Transverse colon (tissue), 4 donors: ENCODE results near the gene TMEM175. TPM values are rescaled to one million over a fixed set of nuclear protein-coding genes. Genes with fewer than 3 reads are reported as not detected.

Source experiments
- DNase-seq: peaks from one replicate; pipeline ENCODE4 v3.0.0-alpha.2; 2019
- H3K27ac ChIP-seq, 4 donors: fragments of 200-600 bp; sonication (generic); 2 replicates each; pipeline ENCODE4 v1.5.1; 2016 to 2018; ENCODE audit warnings: inconsistent platforms in 4 of 4
- H3K27me3 ChIP-seq: fragments of 200-600 bp; sonication (generic); 2 replicates; pipeline ENCODE4 v1.5.1; 2017; ENCODE audit warnings: inconsistent platforms
- H3K36me3 ChIP-seq, 4 donors: fragments of 200-600 bp; sonication (generic); 2 replicates each; pipeline ENCODE4 v1.5.1; 2017 to 2019; ENCODE audit warnings: inconsistent platforms in 4 of 4
- H3K4me1 ChIP-seq, 4 donors: fragments of 200-600 bp; sonication (generic); 2 replicates each; pipeline ENCODE4 v1.5.1; 2017 to 2020; ENCODE audit warnings: inconsistent platforms in 4 of 4
- H3K4me3 ChIP-seq, 4 donors: fragments of 200-600 bp; sonication (generic); 1 replicate in 1 of 4; 2 replicates in 3 of 4; pipeline versions ENCODE4 v1.5.1 to v1.6.1; 2017 to 2019; ENCODE audit warnings: inconsistent platforms in 4 of 4
- H3K9me3 ChIP-seq, 2 donors: fragments of 200-600 bp; sonication (generic); 2 replicates each; pipeline ENCODE4 v1.5.1; 2017 to 2019; ENCODE audit warnings: inconsistent platforms in 2 of 2
- EP300 ChIP-seq: sonication (generic); formaldehyde crosslinking; IDR thresholded peaks from one replicate; pipeline ENCODE4 v1.6.1; 2017; ENCODE audit warnings: antibody characterized with exemption, low read depth
- POLR2A ChIP-seq: fragments of 450-650 bp; IDR thresholded peaks from one replicate; pipeline ENCODE4 v1.6.1; 2016; ENCODE audit warnings: antibody characterized with exemption, mild to moderate bottlenecking, moderate library complexity
- POLR2AphosphoS5 ChIP-seq, 3 donors: sonication (generic); formaldehyde crosslinking; IDR thresholded peaks; one replicate each; pipeline ENCODE4 v1.6.1; 2016; ENCODE audit warnings: antibody characterized with exemption in 3 of 3
- WGBS, 2 donors: methylation state at CpG; one replicate each; pipeline ENCODE4 v1.1.5; 2018; ENCODE audit warnings: low coverage in 1 of 2; 5-methylcytosine and 5-hydroxymethylcytosine counted together
- in situ Hi-C, 4 donors: fragments of 200-750 bp; cut with MboI; loops; one replicate each; pipeline versions ENCODE4 v1.15.0 to v1.15.1; 2017; ENCODE audit warnings: low sequenced_read_pairs in 3 of 4, low pct_ligation_motif_present in 1 of 4, low pct_unique_long_range_greater_than_20kb in 1 of 4
- intact Hi-C: fragments of 100-400 bp; cut with DNase I; formaldehyde crosslinking; loops from one replicate; pipeline ENCODE4 v1.15.1; 2023; ENCODE audit warnings: low total_unique reads
- total RNA-seq, 4 donors: library from RNA; depleted of rRNA; stranded (reverse); fragments of >200 nt; gene quantifications; one replicate each; pipeline ENCODE4 v1.1.0, GENCODE V29; 2016
- TF ChIP-seq, protein P1 (sequence below), 5 experiments: fragments of 200-600 bp in 3 of 5; fragments of 450-650 bp in 2 of 5; sonication (generic) in 3 of 5; IDR thresholded peaks; 1 replicate in 2 of 5; 2 replicates in 3 of 5; pipeline ENCODE4 v1.5.1; 2016 to 2017; ENCODE audit warnings: antibody characterized with exemption in 5 of 5, inconsistent platforms in 3 of 5, mild to moderate bottlenecking in 2 of 5, moderate library complexity in 1 of 5

Gene TMEM175
- total RNA-seq, 4 donors from 2014 or later, result 44.0 to 116 (median 50.5) TPM

DNA sequence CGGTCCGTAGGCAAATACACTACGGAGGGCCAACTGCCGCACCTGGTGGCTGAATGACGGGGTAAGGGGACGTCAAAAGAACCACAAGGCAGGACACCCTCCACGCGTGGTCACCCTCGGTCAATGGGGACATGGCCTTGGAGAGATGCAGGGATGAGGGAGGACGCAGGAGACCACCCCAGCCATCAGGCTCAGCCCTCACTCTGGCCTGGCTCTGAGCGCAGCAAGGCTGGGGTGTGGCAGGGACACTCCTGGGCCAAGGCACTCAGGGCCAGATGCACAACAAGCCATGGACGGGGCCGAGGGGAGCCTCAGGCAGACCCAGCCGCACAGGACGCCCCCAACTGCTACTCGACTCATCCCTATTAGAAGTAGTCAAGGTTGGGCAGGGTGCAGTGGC lies 36.7 kb upstream of the TMEM175 start:
- Histone ChIP-seq H3K27me3 (no peaks in the 10 kb centered on the region), H3K27ac (no peak overlapping the region), H3K36me3 (peaks cover 0 to 26% (median 7%) of the 10 kb centered on the region in 4 donors), H3K9me3 (no peaks in the 10 kb centered on the region), H3K4me3 (no peak overlapping the region), H3K4me1 (no peaks in the 10 kb centered on the region)
- in situ Hi-C loops, result no loop called here
- no peak for DNase-seq
- intact Hi-C loops, result no loop called here
- TF ChIP-seq POLR2A, result no peak
- TF ChIP-seq, protein P1, sequence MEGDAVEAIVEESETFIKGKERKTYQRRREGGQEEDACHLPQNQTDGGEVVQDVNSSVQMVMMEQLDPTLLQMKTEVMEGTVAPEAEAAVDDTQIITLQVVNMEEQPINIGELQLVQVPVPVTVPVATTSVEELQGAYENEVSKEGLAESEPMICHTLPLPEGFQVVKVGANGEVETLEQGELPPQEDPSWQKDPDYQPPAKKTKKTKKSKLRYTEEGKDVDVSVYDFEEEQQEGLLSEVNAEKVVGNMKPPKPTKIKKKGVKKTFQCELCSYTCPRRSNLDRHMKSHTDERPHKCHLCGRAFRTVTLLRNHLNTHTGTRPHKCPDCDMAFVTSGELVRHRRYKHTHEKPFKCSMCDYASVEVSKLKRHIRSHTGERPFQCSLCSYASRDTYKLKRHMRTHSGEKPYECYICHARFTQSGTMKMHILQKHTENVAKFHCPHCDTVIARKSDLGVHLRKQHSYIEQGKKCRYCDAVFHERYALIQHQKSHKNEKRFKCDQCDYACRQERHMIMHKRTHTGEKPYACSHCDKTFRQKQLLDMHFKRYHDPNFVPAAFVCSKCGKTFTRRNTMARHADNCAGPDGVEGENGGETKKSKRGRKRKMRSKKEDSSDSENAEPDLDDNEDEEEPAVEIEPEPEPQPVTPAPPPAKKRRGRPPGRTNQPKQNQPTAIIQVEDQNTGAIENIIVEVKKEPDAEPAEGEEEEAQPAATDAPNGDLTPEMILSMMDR (IDR thresholded peaks at IDR 0.05), result no peak
- TF ChIP-seq POLR2AphosphoS5 (IDR thresholded peaks at IDR 0.05), result no peak
- TF ChIP-seq EP300, result no peak
- 91% methylated on average over 16 of the region's 16 CpGs; no CpG with 5 or more reads in 1 of the 2 donors for WGBS, 2 donors

DNA sequence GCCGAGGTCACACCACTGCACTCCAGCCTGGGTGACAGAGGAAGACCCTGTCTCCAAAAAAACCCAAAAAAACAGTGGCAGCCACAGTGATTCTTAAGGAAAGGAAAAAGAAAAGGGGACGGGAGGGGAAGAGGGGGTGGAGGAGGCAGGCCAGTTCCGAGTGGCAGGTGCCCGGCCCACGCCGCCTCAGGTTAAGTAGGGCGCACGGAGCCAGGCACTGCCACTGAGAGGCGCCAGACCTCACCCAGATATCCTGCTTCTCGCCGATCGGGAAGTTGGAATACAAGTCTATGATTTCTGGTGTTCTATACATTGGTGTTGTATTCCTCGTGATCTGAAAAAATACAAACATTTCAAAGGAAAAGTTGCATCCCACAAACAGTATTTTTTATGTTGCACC lies 36.0 kb upstream of the TMEM175 start:
- no peaks in the 10 kb centered on the region for H3K27me3 ChIP-seq
- H3K27ac ChIP-seq, result no peak overlapping the region
- in situ Hi-C loops (no loop called here), intact Hi-C loops (no loop called here)
- H3K4me3 ChIP-seq, result no peak overlapping the region
- no peaks in the 10 kb centered on the region for H3K4me1 ChIP-seq
- peaks cover 0 to 26% (median 7%) of the 10 kb centered on the region in 4 donors for H3K36me3 ChIP-seq
- TF ChIP-seq, protein P1 (IDR thresholded peaks at IDR 0.05), result no peak
- no peak for TF ChIP-seq EP300
- no peak for TF ChIP-seq POLR2AphosphoS5 (IDR thresholded peaks at IDR 0.05)
- no peak for TF ChIP-seq POLR2A
- 93 to 100% methylated on average over 3 to 13 of the region's 13 CpGs for WGBS, 2 donors
- DNase-seq, result no peak
- H3K9me3 ChIP-seq, result no peaks in the 10 kb centered on the region

DNA sequence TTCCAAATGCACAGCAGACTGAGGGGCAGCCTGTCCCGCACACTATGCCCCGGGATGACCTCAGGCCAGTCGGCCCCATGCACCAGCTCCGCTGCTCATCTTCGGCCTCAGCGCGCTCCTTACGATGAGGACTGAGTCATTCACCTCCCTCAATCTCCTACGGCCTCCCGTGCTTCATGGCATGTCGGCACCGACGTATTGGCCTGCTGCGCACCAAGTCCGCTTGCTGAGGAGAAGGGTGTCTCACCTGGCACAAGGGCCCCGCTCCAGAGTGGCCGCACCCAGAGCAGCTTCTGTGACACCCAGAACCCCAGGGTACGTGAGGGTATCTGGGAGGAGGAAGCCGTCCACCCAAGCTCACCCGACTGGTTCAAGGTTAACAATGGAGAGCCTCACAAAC lies 35.6 kb upstream of the TMEM175 start:
- 96 to 99% methylated on average over 13 to 20 of the region's 20 CpGs for WGBS, 2 donors
- no peak overlapping the region for H3K27ac ChIP-seq
- TF ChIP-seq, protein P1 (IDR thresholded peaks at IDR 0.05), result no peak
- no peak for TF ChIP-seq POLR2AphosphoS5 (IDR thresholded peaks at IDR 0.05)
- TF ChIP-seq POLR2A, result no peak
- TF ChIP-seq EP300, result no peak
- no peaks in the 10 kb centered on the region for H3K27me3 ChIP-seq
- intact Hi-C loops (no loop called here), in situ Hi-C loops (no loop called here)
- no peak overlapping the region for H3K4me3 ChIP-seq
- no peaks in the 10 kb centered on the region for H3K4me1 ChIP-seq
- no peaks in the 10 kb centered on the region for H3K9me3 ChIP-seq
- peaks cover 0 to 30% (median 7%) of the 10 kb centered on the region in 4 donors for H3K36me3 ChIP-seq
- DNase-seq, result no peak

DNA sequence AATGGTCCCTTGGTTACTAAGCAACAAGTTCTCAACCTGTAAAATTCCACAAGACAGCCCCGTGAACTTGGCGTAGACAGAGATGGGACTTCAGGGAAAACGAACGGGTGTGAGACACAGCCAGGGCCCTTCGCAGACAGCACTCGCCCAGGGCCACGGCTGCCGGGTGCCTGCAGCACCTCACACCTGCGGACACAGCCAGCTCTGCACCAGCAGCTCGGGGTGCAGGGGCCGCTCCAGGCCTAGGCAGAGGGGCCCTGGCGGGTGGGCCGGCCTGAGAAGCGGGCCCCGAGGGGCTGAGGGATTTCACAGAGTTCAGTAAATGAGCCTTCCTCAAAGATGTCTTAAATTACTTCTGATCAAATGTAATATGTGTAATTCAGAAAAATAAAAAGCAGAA lies 34.1 kb upstream of the TMEM175 start:
- Histone ChIP-seq H3K27ac (no peak overlapping the region), H3K27me3 (no peaks in the 10 kb centered on the region), H3K4me1 (no peaks in the 10 kb centered on the region), H3K36me3 (peaks cover 0 to 23% (median 3%) of the 10 kb centered on the region in 4 donors), H3K9me3 (no peaks in the 10 kb centered on the region), H3K4me3 (no peak overlapping the region)
- 89% methylated on average over 15 of the region's 15 CpGs; no CpG with 5 or more reads in 1 of the 2 donors for WGBS, 2 donors
- TF ChIP-seq, protein P1 (IDR thresholded peaks at IDR 0.05), result no peak
- TF ChIP-seq POLR2AphosphoS5 (IDR thresholded peaks at IDR 0.05) (no peak), POLR2A (no peak), EP300 (no peak)
- intact Hi-C loops (no loop called here), in situ Hi-C loops (no loop called here)
- DNase-seq, result no peak
